Mucosa of rectum (tissue), 2 donors: ENCODE data around the gene MTCL1.

Experiments
- H3K27ac ChIP-seq, 2 donors: one replicate each; pipeline ENCODE4 v1.7.0; 2013; ENCODE audit warnings: inconsistent platforms in 2 of 2, low read depth in 2 of 2, low read length in 2 of 2
- H3K27me3 ChIP-seq, 2 donors: one replicate each; pipeline ENCODE4 v1.7.0; 2013; ENCODE audit warnings: low read length in 2 of 2; ENCODE audit not compliant: control insufficient read depth in 2 of 2, insufficient read depth in 2 of 2
- H3K36me3 ChIP-seq, 2 donors: one replicate each; pipeline ENCODE4 v1.7.0; 2013; ENCODE audit warnings: low read length in 2 of 2; ENCODE audit not compliant: control insufficient read depth in 2 of 2, insufficient read depth in 2 of 2
- H3K4me1 ChIP-seq, 2 donors: one replicate each; pipeline ENCODE4 v1.7.0; 2013; ENCODE audit warnings: low read length in 2 of 2, mild to moderate bottlenecking in 1 of 2; ENCODE audit not compliant: control insufficient read depth in 2 of 2, insufficient read depth in 2 of 2
- H3K4me3 ChIP-seq, 2 donors: one replicate each; pipeline ENCODE4 v1.7.0; 2013; ENCODE audit warnings: low read length in 2 of 2
- H3K9ac ChIP-seq, 2 donors: one replicate each; pipeline ENCODE4 v1.7.0; 2013; ENCODE audit warnings: low read length in 2 of 2, low read depth in 1 of 2, mild to moderate bottlenecking in 1 of 2
- H3K9me3 ChIP-seq, 2 donors: one replicate each; pipeline ENCODE4 v1.7.0; 2013; ENCODE audit warnings: low read length in 2 of 2; ENCODE audit not compliant: control insufficient read depth in 2 of 2
- donor health status: healthy.
- donor health status: Normal muscosa, but diverticular disease.

The MTCL1 gene

DNA sequence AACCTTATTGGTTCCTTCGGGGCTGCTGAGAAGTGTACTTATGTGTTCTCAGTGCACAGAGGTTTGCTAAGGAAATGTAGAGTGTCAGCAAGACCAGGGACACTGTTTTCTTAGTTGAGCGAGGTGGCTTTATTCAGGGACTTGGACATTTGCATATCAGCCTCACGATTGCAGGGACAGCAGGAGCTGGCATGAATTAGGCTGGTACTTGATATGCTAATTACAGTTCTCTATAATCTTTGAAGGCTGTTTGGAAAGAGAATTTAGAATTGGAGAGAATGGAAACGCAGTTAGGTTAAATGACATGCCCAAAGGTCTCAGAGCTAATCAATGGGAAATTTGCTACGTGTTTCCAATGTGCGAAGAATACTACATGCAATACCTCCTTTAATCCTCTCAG, 18.7 kb upstream of the MTCL1 start:
- H3K27ac ChIP-seq: no peak overlapping the region
- no peaks in the 10 kb centered on the region for H3K27me3 ChIP-seq
- H3K9me3 ChIP-seq: no peaks in the 10 kb centered on the region
- no peaks in the 10 kb centered on the region for H3K36me3 ChIP-seq
- H3K4me1 ChIP-seq: no peaks in the 10 kb centered on the region
- H3K9ac ChIP-seq: no peak overlapping the region
- no peak overlapping the region for H3K4me3 ChIP-seq

DNA sequence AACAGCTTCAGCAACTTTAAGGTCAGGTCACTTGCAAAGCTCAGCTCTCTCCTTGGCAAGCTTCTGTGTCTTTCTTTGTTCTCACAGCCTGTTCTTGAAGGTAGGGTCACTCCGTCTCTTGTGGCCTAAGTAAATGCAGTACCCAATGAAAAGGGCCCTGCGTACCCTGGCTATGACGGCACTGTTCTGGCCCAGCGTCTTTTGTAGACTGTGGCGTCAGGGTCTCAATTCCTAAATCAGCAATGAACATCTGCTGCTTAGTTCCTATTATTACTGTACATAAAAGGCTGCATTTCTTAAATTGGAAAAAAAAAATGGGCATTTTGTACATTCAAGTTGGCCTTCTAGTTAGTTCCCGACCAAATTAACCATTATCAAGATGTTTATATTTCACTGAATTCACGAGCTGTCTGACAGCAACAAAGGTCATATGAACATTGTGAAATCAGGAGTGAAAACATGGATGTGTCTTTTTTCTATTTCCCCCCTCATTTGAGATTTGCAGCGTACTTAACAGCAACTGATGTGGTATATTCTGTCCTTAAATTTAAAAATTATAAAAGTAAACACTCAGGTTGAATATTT, 17.0 kb upstream of the MTCL1 start:
- H3K36me3 ChIP-seq: no peaks in the 10 kb centered on the region
- H3K27me3 ChIP-seq: no peaks in the 10 kb centered on the region
- H3K27ac ChIP-seq: no peak overlapping the region
- H3K4me1 ChIP-seq: no peaks in the 10 kb centered on the region
- no peak overlapping the region for H3K9ac ChIP-seq
- H3K9me3 ChIP-seq: no peaks in the 10 kb centered on the region
- no peak overlapping the region for H3K4me3 ChIP-seq

DNA sequence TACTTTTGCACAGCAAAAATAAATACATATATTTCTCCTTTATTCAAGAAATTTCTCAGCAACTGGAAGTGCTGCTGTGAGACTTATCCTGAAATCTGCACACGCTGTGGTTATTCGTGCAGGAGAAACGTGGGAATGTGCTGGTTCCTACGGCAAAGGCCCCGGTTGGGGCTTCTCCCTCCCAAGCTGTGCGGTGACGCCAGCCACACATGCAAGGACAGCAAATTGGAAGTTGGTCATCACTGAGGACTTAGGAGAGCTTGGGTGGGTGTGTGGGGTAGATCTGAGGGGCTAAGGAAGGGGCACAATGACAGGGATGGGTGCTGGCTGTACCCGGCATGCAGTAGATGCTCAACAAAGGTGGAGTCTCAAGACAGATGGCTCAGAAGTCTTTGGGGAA, 16.5 kb upstream of the MTCL1 start:
- Histone ChIP-seq H3K9ac (no peak overlapping the region), H3K36me3 (no peaks in the 10 kb centered on the region), H3K9me3 (no peaks in the 10 kb centered on the region), H3K27ac (no peak overlapping the region), H3K4me1 (no peaks in the 10 kb centered on the region), H3K4me3 (no peak overlapping the region), H3K27me3 (no peaks in the 10 kb centered on the region)

DNA sequence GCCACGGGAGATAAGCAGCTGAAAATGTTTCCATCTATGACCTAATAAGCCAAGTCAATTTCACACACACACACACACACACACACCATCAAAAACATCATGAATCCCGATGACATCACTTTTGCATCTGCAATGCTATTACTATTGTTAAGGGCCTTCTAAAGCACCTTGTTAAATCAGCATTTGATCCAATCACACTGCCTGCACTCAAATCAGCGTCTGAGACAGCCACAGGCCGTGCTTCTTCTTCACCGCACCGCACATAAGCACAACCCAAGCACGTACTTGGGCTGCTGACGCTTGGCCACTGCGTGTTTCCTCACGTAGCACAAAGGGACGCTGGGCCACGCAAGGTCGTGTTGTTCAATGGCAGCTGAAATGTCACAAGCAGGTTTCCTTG, 15.8 kb upstream of the MTCL1 start:
- Histone ChIP-seq H3K27ac (no peak overlapping the region), H3K36me3 (no peaks in the 10 kb centered on the region), H3K4me3 (no peak overlapping the region), H3K9ac (no peak overlapping the region), H3K27me3 (no peaks in the 10 kb centered on the region), H3K9me3 (no peaks in the 10 kb centered on the region), H3K4me1 (no peaks in the 10 kb centered on the region)

DNA sequence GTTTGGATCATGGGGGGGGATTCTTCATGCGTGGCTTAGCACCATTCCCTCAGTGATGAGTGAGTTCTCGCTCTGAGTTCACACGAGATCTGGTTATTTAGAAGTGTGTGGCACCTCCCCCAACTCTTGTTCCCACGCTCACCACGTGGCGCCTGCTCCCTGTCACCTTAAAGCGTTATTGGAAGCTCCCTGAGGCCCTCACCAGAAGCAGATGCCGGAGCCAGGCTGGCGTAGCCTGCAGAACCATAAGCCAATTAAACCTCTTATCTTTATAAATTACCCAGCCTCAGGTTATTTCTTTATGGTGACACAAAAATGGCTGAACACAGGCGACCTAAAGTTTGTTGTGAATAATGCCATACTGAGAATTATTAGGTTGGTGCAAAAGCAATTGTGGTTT, 10.5 kb upstream of the MTCL1 start:
- Histone ChIP-seq H3K27ac (no peak overlapping the region), H3K27me3 (peaks cover 3% of the 10 kb centered on the region in 2 donors), H3K36me3 (no peaks in the 10 kb centered on the region), H3K9ac (no peak overlapping the region), H3K9me3 (no peaks in the 10 kb centered on the region), H3K4me3 (no peak overlapping the region), H3K4me1 (no peaks in the 10 kb centered on the region)

DNA sequence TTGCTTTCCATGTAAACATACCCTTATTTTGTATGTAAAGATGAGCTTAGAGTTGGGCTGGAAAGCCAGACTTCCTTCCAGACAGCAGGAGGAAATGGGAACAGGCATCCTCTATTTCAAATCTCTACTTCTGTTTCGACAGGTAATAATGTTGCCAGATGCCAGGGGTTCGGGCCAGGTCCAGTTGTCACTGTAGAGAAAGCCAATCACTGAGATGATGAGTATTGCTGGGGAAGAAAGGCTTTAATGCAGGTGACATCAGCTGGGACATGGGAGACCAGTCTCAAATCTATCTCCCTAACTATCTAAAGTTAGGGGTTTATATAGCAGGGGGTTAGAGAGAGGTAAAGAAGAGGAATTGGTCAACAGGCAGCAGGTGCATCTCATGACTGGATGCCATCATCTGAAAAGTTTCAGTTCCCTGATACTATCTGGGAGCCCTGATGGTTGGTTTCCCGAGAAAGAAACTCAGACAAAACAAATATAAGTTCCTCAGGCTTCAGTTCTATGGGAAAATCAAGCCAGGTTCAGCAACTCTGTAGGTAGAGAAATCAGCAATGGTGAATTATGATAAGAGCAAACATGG, 9.3 kb upstream of the MTCL1 start:
- H3K27ac ChIP-seq: no peak overlapping the region

DNA sequence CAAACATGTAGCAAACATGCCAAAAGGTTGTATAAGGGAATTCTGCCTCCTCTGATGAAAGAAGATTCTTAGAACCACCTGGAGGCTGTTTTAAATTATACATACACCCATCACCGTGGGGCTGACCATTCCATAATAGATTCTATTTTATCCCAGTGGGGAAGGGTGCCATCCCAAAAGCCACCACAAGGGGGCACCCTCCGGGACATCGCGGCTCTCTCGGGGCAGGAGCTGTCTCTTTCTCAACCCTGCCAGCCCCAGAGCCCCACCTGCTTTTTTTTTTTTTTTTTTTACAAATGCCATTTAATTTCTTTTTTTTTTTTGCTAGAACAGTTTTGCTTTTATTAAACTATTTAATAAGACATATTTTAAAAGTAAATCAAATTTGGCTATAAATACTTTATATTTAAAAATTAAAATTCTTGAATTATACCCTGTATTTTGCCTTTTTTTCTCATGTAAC, 8.6 kb upstream of the MTCL1 start:
- no peaks in the 10 kb centered on the region for H3K36me3 ChIP-seq
- peaks cover 7% of the 10 kb centered on the region in 2 donors for H3K27me3 ChIP-seq
- H3K9me3 ChIP-seq: no peaks in the 10 kb centered on the region
- H3K27ac ChIP-seq: no peak overlapping the region
- H3K4me3 ChIP-seq: no peak overlapping the region
- no peaks in the 10 kb centered on the region for H3K4me1 ChIP-seq
- no peak overlapping the region for H3K9ac ChIP-seq

More for the DNA sequence above, 9.3 kb upstream of the MTCL1 start:
- H3K27me3 ChIP-seq: peaks cover 3 to 4% of the 10 kb centered on the region in 2 donors
- H3K4me1 ChIP-seq: no peaks in the 10 kb centered on the region
- H3K9ac ChIP-seq: no peak overlapping the region
- no peak overlapping the region for H3K4me3 ChIP-seq
- H3K9me3 ChIP-seq: no peaks in the 10 kb centered on the region
- H3K36me3 ChIP-seq: no peaks in the 10 kb centered on the region

DNA sequence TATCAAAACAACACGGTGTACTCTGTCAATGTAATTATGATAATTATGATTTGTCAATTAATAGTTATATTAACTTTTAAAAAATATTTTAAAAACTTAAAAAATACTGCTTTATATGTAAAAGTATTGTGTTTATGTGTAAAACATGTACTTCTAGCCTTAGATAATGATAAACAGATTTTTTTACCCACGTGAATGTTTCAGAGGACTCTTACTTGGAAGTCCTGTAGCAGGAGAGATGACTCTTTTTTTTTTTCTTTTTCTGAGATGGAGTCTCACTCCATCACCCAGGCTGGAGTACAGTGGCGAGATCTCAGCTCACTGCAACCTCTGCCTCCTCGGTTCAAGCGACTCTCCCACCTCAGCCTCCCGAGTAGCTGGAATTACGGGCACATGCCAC, 6.2 kb upstream of the MTCL1 start:
- Histone ChIP-seq H3K9ac (no peak overlapping the region), H3K27ac (no peak overlapping the region), H3K27me3 (peaks cover 9 to 14% of the 10 kb centered on the region in 2 donors), H3K4me1 (no peaks in the 10 kb centered on the region), H3K9me3 (no peaks in the 10 kb centered on the region), H3K36me3 (no peaks in the 10 kb centered on the region), H3K4me3 (no peak overlapping the region)

DNA sequence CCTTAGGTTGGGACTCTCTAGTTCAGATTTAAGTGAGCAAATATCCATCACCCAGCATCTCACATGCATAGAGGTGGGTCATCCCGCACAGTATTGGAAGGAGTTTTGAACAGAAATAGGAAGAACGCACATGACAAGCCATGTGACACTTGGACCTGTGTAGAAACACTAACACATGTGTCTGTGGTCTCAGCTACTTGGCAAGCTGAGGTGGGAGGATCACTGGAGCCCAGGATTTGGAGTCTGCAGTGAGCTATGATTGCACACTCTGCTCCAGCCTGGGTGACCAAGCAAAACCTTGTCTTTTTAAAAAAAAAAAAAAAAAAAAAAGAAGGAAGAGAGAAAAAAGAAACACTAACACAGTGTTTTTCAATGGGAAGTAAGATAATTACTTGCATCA, 5.4 kb upstream of the MTCL1 start:
- H3K4me1 ChIP-seq: peaks cover 0 to 4% of the 10 kb centered on the region in 2 donors
- H3K36me3 ChIP-seq: no peaks in the 10 kb centered on the region
- H3K27me3 ChIP-seq: peaks cover 11 to 14% of the 10 kb centered on the region in 2 donors
- H3K9ac ChIP-seq: no peak overlapping the region
- H3K27ac ChIP-seq: no peak overlapping the region
- H3K4me3 ChIP-seq: no peak overlapping the region
- H3K9me3 ChIP-seq: no peaks in the 10 kb centered on the region

DNA sequence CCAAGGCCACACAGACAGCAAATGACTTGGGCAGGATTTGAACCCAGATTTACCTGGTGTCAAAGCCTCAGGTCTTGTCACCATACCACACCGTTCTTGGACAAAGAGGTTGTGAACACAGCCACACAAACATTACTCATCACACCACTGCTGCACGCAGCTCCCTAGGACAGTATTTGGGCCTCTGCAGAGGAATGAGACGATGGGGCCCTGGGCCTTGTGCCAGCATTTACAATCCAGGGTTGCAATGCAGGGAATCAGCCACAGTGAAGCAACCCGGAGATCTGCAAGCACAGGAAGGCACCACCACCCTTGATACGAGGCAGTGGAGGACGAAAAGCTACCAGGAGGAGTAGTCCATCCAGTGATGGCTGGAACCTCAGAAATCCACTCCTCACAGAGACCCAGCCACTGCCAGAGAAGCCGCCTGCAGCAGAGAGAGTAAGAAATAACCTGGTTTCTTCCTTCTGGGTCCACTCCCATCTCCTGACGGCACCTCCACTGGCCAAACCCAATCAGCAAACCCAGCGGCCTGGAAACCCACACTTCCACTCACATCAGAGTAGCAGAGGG, 3.7 kb upstream of the MTCL1 start:
- Histone ChIP-seq H3K36me3 (no peaks in the 10 kb centered on the region), H3K27me3 (peaks cover 12 to 14% of the 10 kb centered on the region in 2 donors), H3K9ac (no peak overlapping the region), H3K4me3 (no peak overlapping the region), H3K9me3 (no peaks in the 10 kb centered on the region), H3K4me1 (peaks cover under 1 to 4% of the 10 kb centered on the region in 2 donors), H3K27ac (no peak overlapping the region)
